Astrocyte of the spinal cord (primary cell): Measurements from ENCODE around the gene RAB5A.
"Not testable (repeated sequence)": the region's sequence is repeated elsewhere in the genome, so short reads cannot be mapped to it uniquely, and the experiment has no call there.

Experiments used
- DNase-seq: peaks from one replicate; pipeline ENCODE4 v3.0.0; 2011; ENCODE audit warnings: low read depth, low spot score
- H3K4me3 ChIP-seq: 2 replicates; pipeline ENCODE4 v1.5.1; 2011; ENCODE audit warnings: low read depth, mild to moderate bottlenecking, low read length, moderate library complexity
- CTCF ChIP-seq: IDR thresholded peaks from 2 replicates; pipeline ENCODE4 v1.5.1; 2012; ENCODE audit warnings: low read depth, mild to moderate bottlenecking, low read length, inconsistent platforms
- in situ Hi-C: cut with HindIII; loops from 2 replicates; pipeline ENCODE4 v1.10.0; 2017; ENCODE audit warnings: low sequenced_read_pairs

Gene RAB5A

GRCh38 chr3:20022954-20023622, 76.2 kb downstream of the RAB5A start:
- H3K4me3 ChIP-seq = no peak overlapping the region
- no peak for DNase-seq
- no peak for TF ChIP-seq CTCF
- in situ Hi-C loops = no loop called here

- in situ Hi-C loops = no loop called here
- DNase-seq = no peak
- no peak for TF ChIP-seq CTCF
These were observed 76.9 kb downstream of the RAB5A start for GRCh38 chr3:20023623-20024405.

GRCh38 chr3:20027136-20027535, 80.2 kb downstream of the RAB5A start:
- TF ChIP-seq CTCF = no peak
- DNase-seq = no peak
- no peak overlapping the region for H3K4me3 ChIP-seq
- in situ Hi-C loops = no loop called here

More at GRCh38 chr3:20023623-20024405, 76.9 kb downstream of the RAB5A start:
- no peak overlapping the region for H3K4me3 ChIP-seq

GRCh38 chr3:20028905-20029331, 82.0 kb downstream of the RAB5A start:
- DNase-seq = no peak
- H3K4me3 ChIP-seq = no peak overlapping the region
- no peak for TF ChIP-seq CTCF
- in situ Hi-C loops = no loop called here

- DNase-seq, H3K4me3 ChIP-seq, in situ Hi-C loops: not testable (repeated sequence)
These were observed 85.0 kb downstream of the RAB5A start for GRCh38 chr3:20031939-20032338.
